ENCODE measurements around the gene MED23. TPM values are rescaled to one million over a fixed set of nuclear protein-coding genes. Genes with fewer than 3 reads are reported as not detected.

Gene MED23
- total RNA-seq, 2 experiments from 2014 or later: 35.9 to 40.3 TPM

DNA sequence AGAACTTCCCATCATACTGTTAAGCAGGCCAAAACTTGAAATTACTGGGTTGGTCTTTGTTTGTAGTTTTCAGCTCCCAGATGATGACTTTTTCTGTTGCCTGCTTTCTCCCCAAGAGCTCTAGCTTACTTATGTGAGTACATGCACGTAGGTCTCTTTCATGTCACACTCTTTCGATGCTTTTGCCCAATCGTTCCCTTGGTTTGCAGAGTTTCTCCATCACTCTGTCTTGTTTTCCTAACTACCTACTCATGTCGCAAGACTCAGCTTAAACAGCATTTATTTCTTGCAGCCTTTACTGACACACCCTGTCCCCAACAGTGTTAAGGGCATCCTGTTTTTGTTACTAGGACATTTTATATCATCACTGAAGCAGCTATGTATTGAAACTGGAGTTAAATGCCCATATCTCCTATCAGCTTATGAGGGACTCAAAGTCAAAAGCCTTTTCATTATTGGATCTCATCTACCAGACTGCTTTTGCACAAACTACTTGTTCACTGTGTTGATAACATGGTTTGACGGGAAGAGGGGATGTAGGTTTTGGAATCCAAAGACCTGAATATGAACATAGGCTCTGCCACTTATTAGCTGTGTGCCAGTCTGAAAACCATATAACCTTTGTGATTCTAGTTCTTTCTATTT, 52.1 kb downstream of the MED23 start:
- H3K4me3 Mint-ChIP-seq: no peak overlapping the region
- no peaks in the 10 kb centered on the region for H3K4me1 Mint-ChIP-seq
- DNase-seq (no peak), ATAC-seq (ENCODE audit: low read depth) (no peak)
- H3K36me3 Mint-ChIP-seq: peaks cover 17% of the 10 kb centered on the region
- H3K27ac Mint-ChIP-seq: no peak overlapping the region
- POLR2A ChIA-PET: no interaction called here
- no peaks in the 10 kb centered on the region for H3K27me3 Mint-ChIP-seq
- no peaks in the 10 kb centered on the region for H3K9me3 Mint-ChIP-seq

GRCh38 chr6:131574686-131575085, 53.4 kb downstream of the MED23 start:
- no peaks in the 10 kb centered on the region for H3K9me3 Mint-ChIP-seq
- POLR2A ChIA-PET: no interaction called here
- peaks cover 17% of the 10 kb centered on the region for H3K36me3 Mint-ChIP-seq
- H3K4me1 Mint-ChIP-seq: no peaks in the 10 kb centered on the region
- H3K4me3 Mint-ChIP-seq: no peak overlapping the region
- H3K27me3 Mint-ChIP-seq: no peaks in the 10 kb centered on the region
- no peak for ATAC-seq (ENCODE audit: low read depth)
- no peak overlapping the region for H3K27ac Mint-ChIP-seq
- no peak for DNase-seq

GRCh38 chr6:131574133-131574532, 53.9 kb downstream of the MED23 start:
- no peak for DNase-seq
- no peak overlapping the region for H3K27ac Mint-ChIP-seq
- H3K27me3 Mint-ChIP-seq: no peaks in the 10 kb centered on the region
- no peaks in the 10 kb centered on the region for H3K4me1 Mint-ChIP-seq
- peaks cover 15% of the 10 kb centered on the region for H3K36me3 Mint-ChIP-seq
- no peak overlapping the region for H3K4me3 Mint-ChIP-seq
- no peak for ATAC-seq (ENCODE audit: low read depth)
- POLR2A ChIA-PET: no interaction called here
- H3K9me3 Mint-ChIP-seq: no peaks in the 10 kb centered on the region

- H3K4me3 Mint-ChIP-seq: no peak within 1 kb of the TSS
- H3K9me3 Mint-ChIP-seq: no peaks in the 10 kb centered on the region
- H3K27me3 Mint-ChIP-seq: no peaks in the 10 kb centered on the region
- ATAC-seq (ENCODE audit: low read depth): no peak
- peaks cover 14% of the 10 kb centered on the region for H3K36me3 Mint-ChIP-seq
- H3K27ac Mint-ChIP-seq: no peak within 1 kb of the TSS
- H3K4me1 Mint-ChIP-seq: no peaks in the 10 kb centered on the region
- POLR2A ChIA-PET: no interaction called here
- DNase-seq: no peak
Measured at GRCh38 chr6:131572686-131573415, 55.2 kb downstream of the MED23 start, which contains the start of gene ARG1. Gene ARG1, plus strand, starts transcription at chr6:131573226. Its CDS starts 57 bp downstream, at chr6:131573283.

DNA sequence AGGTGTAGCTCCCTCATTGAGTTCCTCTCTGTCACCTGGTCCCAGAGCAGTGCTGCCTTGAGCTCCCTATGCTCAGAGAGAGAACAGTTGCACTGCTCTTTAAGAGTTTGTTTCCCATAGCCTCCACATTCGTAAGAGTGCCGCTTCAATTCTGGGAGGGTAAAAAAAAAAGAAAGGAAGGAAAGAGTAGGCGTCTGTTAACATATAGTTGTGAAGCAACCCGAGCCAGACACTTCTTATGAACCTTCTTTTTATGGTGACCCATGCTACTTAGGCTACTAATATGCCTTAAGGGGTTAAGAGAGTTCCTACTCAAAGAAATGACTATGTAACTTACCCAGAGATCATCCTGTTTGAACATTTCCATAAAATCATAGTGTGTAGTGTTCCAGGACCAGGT, 59.3 kb downstream of the MED23 start:
- Mint-ChIP-seq H3K4me1 (no peaks in the 10 kb centered on the region), H3K9me3 (peaks cover 3% of the 10 kb centered on the region), H3K36me3 (peaks cover 8% of the 10 kb centered on the region), H3K27ac (no peak overlapping the region), H3K27me3 (peaks cover 3% of the 10 kb centered on the region), H3K4me3 (no peak overlapping the region)
- ATAC-seq (ENCODE audit: low read depth) (no peak), DNase-seq (no peak)
- POLR2A ChIA-PET: no interaction called here

DNA sequence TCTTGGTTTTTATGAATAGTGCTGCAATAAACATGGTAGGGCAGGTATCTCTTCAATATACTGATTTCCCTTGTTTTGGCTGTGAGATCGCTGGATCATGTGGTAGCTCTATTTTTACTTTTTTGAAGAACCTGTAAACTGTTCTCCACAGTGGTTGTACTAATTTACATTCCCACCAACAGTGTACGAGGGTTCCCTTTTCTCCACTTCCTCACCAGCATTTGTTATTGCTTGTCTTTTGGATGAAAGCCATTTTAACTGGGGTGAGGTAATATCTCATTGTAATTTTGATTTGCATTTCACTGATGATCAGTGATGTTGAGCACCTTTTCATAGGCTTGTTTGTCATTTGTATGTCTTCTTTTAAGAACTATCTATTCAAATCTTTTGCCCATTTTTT, 63.0 kb downstream of the MED23 start:
- peaks cover 8% of the 10 kb centered on the region for H3K27me3 Mint-ChIP-seq
- ATAC-seq (ENCODE audit: low read depth) (no peak), DNase-seq (no peak)
- H3K4me3 Mint-ChIP-seq: no peak overlapping the region
- H3K27ac Mint-ChIP-seq: no peak overlapping the region
- no peaks in the 10 kb centered on the region for H3K4me1 Mint-ChIP-seq
- no peaks in the 10 kb centered on the region for H3K36me3 Mint-ChIP-seq
- H3K9me3 Mint-ChIP-seq: peaks cover 5% of the 10 kb centered on the region
- POLR2A ChIA-PET: no interaction called here

GRCh38 chr6:131561925-131562707, 65.9 kb downstream of the MED23 start:
- Mint-ChIP-seq H3K4me3 (no peak overlapping the region), H3K36me3 (no peaks in the 10 kb centered on the region), H3K27ac (no peak overlapping the region), H3K9me3 (peaks cover 5% of the 10 kb centered on the region), H3K4me1 (no peaks in the 10 kb centered on the region), H3K27me3 (peaks cover 9% of the 10 kb centered on the region)
- ATAC-seq (ENCODE audit: low read depth) (no peak), DNase-seq (no peak)
- POLR2A ChIA-PET: no interaction called here

GRCh38 chr6:131558922-131559321, 69.1 kb downstream of the MED23 start:
- no peak for ATAC-seq (ENCODE audit: low read depth)
- H3K4me3 Mint-ChIP-seq: no peak overlapping the region
- DNase-seq: no peak
- no peaks in the 10 kb centered on the region for H3K36me3 Mint-ChIP-seq
- H3K9me3 Mint-ChIP-seq: peaks cover 3% of the 10 kb centered on the region
- peaks cover 6% of the 10 kb centered on the region for H3K27me3 Mint-ChIP-seq
- no peak overlapping the region for H3K27ac Mint-ChIP-seq
- POLR2A ChIA-PET: no interaction called here
- H3K4me1 Mint-ChIP-seq: no peaks in the 10 kb centered on the region

DNA sequence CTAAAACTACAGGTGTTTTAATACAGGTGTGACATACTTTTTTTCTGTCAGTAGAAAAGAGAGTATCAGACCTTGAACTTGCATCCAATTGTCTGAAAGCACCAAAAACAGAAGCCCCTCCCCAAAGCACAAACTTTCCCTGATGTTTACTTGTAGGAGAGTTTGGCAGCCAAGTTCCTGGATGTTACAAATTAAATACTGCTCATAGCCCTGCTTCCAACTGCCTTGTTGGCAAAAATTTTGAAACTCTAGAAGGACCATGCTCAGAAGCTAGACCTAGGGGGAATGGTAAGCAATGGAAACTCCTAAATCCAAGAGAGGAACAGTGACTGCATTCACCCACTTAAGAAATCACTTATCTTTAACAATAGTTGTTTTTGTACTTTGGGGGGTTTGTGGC, 72.0 kb downstream of the MED23 start:
- no peak for DNase-seq
- Mint-ChIP-seq H3K4me3 (no peak overlapping the region), H3K27me3 (peaks cover 4% of the 10 kb centered on the region), H3K36me3 (no peaks in the 10 kb centered on the region), H3K27ac (no peak overlapping the region), H3K4me1 (no peaks in the 10 kb centered on the region), H3K9me3 (peaks cover 3% of the 10 kb centered on the region)
- ATAC-seq (ENCODE audit: low read depth): no peak
- POLR2A ChIA-PET: no interaction called here

GRCh38 chr6:131552572-131552971, 75.5 kb downstream of the MED23 start:
- Mint-ChIP-seq H3K9me3 (no peaks in the 10 kb centered on the region), H3K27ac (no peak overlapping the region), H3K4me3 (no peak overlapping the region), H3K27me3 (peaks cover 2% of the 10 kb centered on the region), H3K36me3 (no peaks in the 10 kb centered on the region), H3K4me1 (no peaks in the 10 kb centered on the region)
- DNase-seq (no peak), ATAC-seq (ENCODE audit: low read depth) (no peak)
- POLR2A ChIA-PET: no interaction called here

- no peak for DNase-seq
- no peaks in the 10 kb centered on the region for H3K4me1 Mint-ChIP-seq
- H3K4me3 Mint-ChIP-seq: no peak overlapping the region
- H3K27me3 Mint-ChIP-seq: peaks cover 6% of the 10 kb centered on the region
- H3K9me3 Mint-ChIP-seq: no peaks in the 10 kb centered on the region
- no peak for ATAC-seq (ENCODE audit: low read depth)
- POLR2A ChIA-PET: no interaction called here
- H3K36me3 Mint-ChIP-seq: no peaks in the 10 kb centered on the region
- H3K27ac Mint-ChIP-seq: no peak overlapping the region
Measured at GRCh38 chr6:131551902-131552301, 76.1 kb downstream of the MED23 start.

DNA sequence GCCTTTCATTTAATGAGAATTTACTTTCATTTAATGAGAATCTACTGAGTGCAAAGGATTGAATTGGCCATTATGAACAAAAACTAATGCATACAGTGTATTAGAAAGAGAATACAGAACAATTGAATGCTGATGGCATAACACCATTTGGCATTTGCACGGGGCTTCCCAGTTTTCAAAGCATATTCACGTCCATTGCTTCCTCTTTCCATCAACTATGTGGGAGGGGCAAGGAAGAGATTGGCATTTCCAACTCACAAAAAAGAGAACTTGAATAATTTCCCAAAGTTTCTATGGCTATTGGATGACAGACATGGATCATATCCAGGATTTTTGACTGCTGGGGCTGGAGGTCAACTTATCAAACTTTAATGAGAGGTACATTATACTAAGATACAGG, 78.2 kb downstream of the MED23 start:
- H3K27ac Mint-ChIP-seq: no peak overlapping the region
- DNase-seq (no peak), ATAC-seq (ENCODE audit: low read depth) (no peak)
- H3K27me3 Mint-ChIP-seq: peaks cover 12% of the 10 kb centered on the region
- POLR2A ChIA-PET: no interaction called here
- H3K4me1 Mint-ChIP-seq: no peaks in the 10 kb centered on the region
- no peak overlapping the region for H3K4me3 Mint-ChIP-seq
- no peaks in the 10 kb centered on the region for H3K36me3 Mint-ChIP-seq
- H3K9me3 Mint-ChIP-seq: no peaks in the 10 kb centered on the region

GRCh38 chr6:131548441-131548840, 79.6 kb downstream of the MED23 start:
- Mint-ChIP-seq H3K27ac (no peak overlapping the region), H3K4me3 (no peak overlapping the region), H3K27me3 (peaks cover 12% of the 10 kb centered on the region), H3K9me3 (no peaks in the 10 kb centered on the region), H3K36me3 (no peaks in the 10 kb centered on the region), H3K4me1 (no peaks in the 10 kb centered on the region)
- DNase-seq: no peak
- POLR2A ChIA-PET: no interaction called here
- no peak for ATAC-seq (ENCODE audit: low read depth)

GRCh38 chr6:131547488-131547887, 80.6 kb downstream of the MED23 start:
- no peak for ATAC-seq (ENCODE audit: low read depth)
- H3K27ac Mint-ChIP-seq: no peak overlapping the region
- DNase-seq: no peak
- no peaks in the 10 kb centered on the region for H3K9me3 Mint-ChIP-seq
- H3K4me3 Mint-ChIP-seq: no peak overlapping the region
- peaks cover 15% of the 10 kb centered on the region for H3K27me3 Mint-ChIP-seq
- no peaks in the 10 kb centered on the region for H3K36me3 Mint-ChIP-seq
- H3K4me1 Mint-ChIP-seq: no peaks in the 10 kb centered on the region
- POLR2A ChIA-PET: no interaction called here
